Activated T-cell treated with anti-CD3 and anti-CD28 coated beads for 24 hours (primary cell): ENCODE data around the gene CAGE1.
"Not testable (repeated sequence)": the region's sequence is repeated elsewhere in the genome, so short reads cannot be mapped to it uniquely, and the experiment has no call there.

Experiments used
- DNase-seq: peaks from one replicate; pipeline ENCODE4 v3.0.0-alpha.2; 2020; ENCODE audit warnings: low read depth

Gene CAGE1

GRCh38 chr6:7409740-7410139 is 20.2 kb upstream of the CAGE1 start:
- DNase-seq, result no peak

GRCh38 chr6:7406743-7407142 is 17.2 kb upstream of the CAGE1 start:
- DNase-seq, result no peak

- no peak for DNase-seq
These were observed 15.0 kb upstream of the CAGE1 start for GRCh38 chr6:7404546-7404945.

- no peak for DNase-seq
These were observed 13.2 kb upstream of the CAGE1 start for GRCh38 chr6:7402716-7403115.

GRCh38 chr6:7401075-7401474 is 11.5 kb upstream of the CAGE1 start:
- no peak for DNase-seq

- DNase-seq, result no peak
These were observed 2.9 kb upstream of the CAGE1 start for GRCh38 chr6:7392402-7392801.

GRCh38 chr6:7391151-7391550 is 1.6 kb upstream of the CAGE1 start:
- no peak for DNase-seq

- DNase-seq, result no peak
These were observed 810 bp upstream of the CAGE1 start for GRCh38 chr6:7390226-7390878.

- DNase-seq, result no peak
These were observed 436 bp downstream of the CAGE1 start for GRCh38 chr6:7389162-7389450.

- no peak for DNase-seq
These were observed 8.4 kb downstream of the CAGE1 start for GRCh38 chr6:7381092-7381491.

- no peak for DNase-seq
These were observed 10.8 kb downstream of the CAGE1 start for GRCh38 chr6:7378740-7379139.

GRCh38 chr6:7377961-7378360 is 11.6 kb downstream of the CAGE1 start:
- no peak for DNase-seq

GRCh38 chr6:7373739-7374138 is 15.8 kb downstream of the CAGE1 start:
- DNase-seq, result no peak

- DNase-seq, result no peak
These were observed 22.1 kb downstream of the CAGE1 start for GRCh38 chr6:7367408-7367807.

- DNase-seq, result not testable (repeated sequence)
These were observed 37.6 kb downstream of the CAGE1 start for GRCh38 chr6:7351916-7352315.

- DNase-seq, result not testable (repeated sequence)
These were observed 39.0 kb downstream of the CAGE1 start for GRCh38 chr6:7350591-7350990.

GRCh38 chr6:7347551-7347997 is 42.0 kb downstream of the CAGE1 start:
- DNase-seq, result not testable (repeated sequence)

- DNase-seq, result not testable (repeated sequence)
These were observed 44.6 kb downstream of the CAGE1 start for GRCh38 chr6:7344773-7345450.

- DNase-seq, result no peak
These were observed 45.7 kb downstream of the CAGE1 start for GRCh38 chr6:7343546-7344475.

GRCh38 chr6:7341989-7342742 is 47.4 kb downstream of the CAGE1 start:
- no peak for DNase-seq

- no peak for DNase-seq
These were observed 48.3 kb downstream of the CAGE1 start for GRCh38 chr6:7341271-7341670.
